GM23338 (cell line): ENCODE data around the gene DCUN1D2. TPM values are rescaled to one million over a fixed set of nuclear protein-coding genes. Genes with fewer than 3 reads are reported as not detected.
A peak's percentile ranks its signal among the peaks of the same experiment; 100 is the strongest.

ENCODE experiments used
- ATAC-seq: fragments of 200-7000 bp; cut with Tn5 transposase; 3 replicates; pipeline ENCODE4 v1.9.1; 2020
- DNase-seq: peaks from one replicate; pipeline ENCODE4 v3.0.0-alpha.2; 2015; ENCODE audit warnings: low spot score
- H2AFZ ChIP-seq: fragments of 200-600 bp; sonication (generic); 2 replicates; pipeline ENCODE4 v1.8.0; 2016; ENCODE audit warnings: antibody characterized with exemption, mild to moderate bottlenecking, moderate library complexity
- H3F3A ChIP-seq: fragments of 200-600 bp; sonication (generic); replicated peaks from 2 replicates; pipeline ENCODE4 v1.8.0; 2017; ENCODE audit warnings: antibody characterized with exemption, mixed run types, low read depth
- H3K27ac ChIP-seq: fragments of 200-600 bp; sonication (generic); 2 replicates; pipeline ENCODE4 v1.6.1; 2016; ENCODE audit warnings: low read depth
- H3K27me3 ChIP-seq: fragments of 200-600 bp; sonication (generic); 2 replicates; pipeline ENCODE4 v1.8.0; 2016; ENCODE audit warnings: mild to moderate bottlenecking, mixed run types, moderate library complexity; ENCODE audit not compliant: insufficient read depth
- H3K36me3 ChIP-seq: fragments of 200-600 bp; sonication (generic); 2 replicates; pipeline ENCODE4 v1.8.0; 2016; ENCODE audit warnings: mild to moderate bottlenecking; ENCODE audit not compliant: insufficient read depth
- H3K4me1 ChIP-seq: fragments of 200-600 bp; sonication (generic); 2 replicates; pipeline ENCODE4 v1.8.0; 2016; ENCODE audit warnings: mild to moderate bottlenecking, moderate library complexity; ENCODE audit not compliant: insufficient read depth
- H3K4me2 ChIP-seq: fragments of 200-600 bp; sonication (generic); 2 replicates; pipeline ENCODE4 v1.7.1; 2017; ENCODE audit warnings: mixed run types
- H3K4me3 ChIP-seq: fragments of 200-600 bp; sonication (generic); 2 replicates; pipeline ENCODE4 v1.6.1; 2016; ENCODE audit warnings: mixed run types
- H3K79me2 ChIP-seq: fragments of 200-600 bp; sonication (generic); replicated peaks from 2 replicates; pipeline ENCODE4 v1.8.0; 2017; ENCODE audit warnings: mild to moderate bottlenecking; ENCODE audit not compliant: insufficient read depth
- H3K9me2 ChIP-seq: fragments of 200-600 bp; sonication (generic); 2 replicates; pipeline ENCODE4 v1.8.0; 2017; ENCODE audit not compliant: insufficient read depth
- H4K20me1 ChIP-seq: fragments of 200-600 bp; sonication (generic); replicated peaks from 2 replicates; pipeline ENCODE4 v1.8.0; 2017; ENCODE audit warnings: mild to moderate bottlenecking; ENCODE audit not compliant: insufficient read depth
- H3K27ac Mint-ChIP-seq: 2 replicates; pipeline ENCODE4 v1.8.0; 2020; ENCODE audit warnings: inconsistent platforms, mild to moderate bottlenecking, moderate library complexity, mixed read lengths
- H3K27me3 Mint-ChIP-seq: 3 replicates; pipeline ENCODE4 v1.8.0; 2022; ENCODE audit warnings: low read depth, mild to moderate bottlenecking, moderate library complexity, mixed read lengths, inconsistent platforms; ENCODE audit not compliant: insufficient read depth, poor library complexity
- H3K36me3 Mint-ChIP-seq: 3 replicates; pipeline ENCODE4 v1.8.0; 2021; ENCODE audit warnings: low read depth, mild to moderate bottlenecking, inconsistent platforms, moderate library complexity, mixed read lengths
- H3K4me1 Mint-ChIP-seq: 3 replicates; pipeline ENCODE4 v1.8.0; 2020; ENCODE audit warnings: mild to moderate bottlenecking, inconsistent platforms, mixed read lengths
- H3K4me3 Mint-ChIP-seq: 3 replicates; pipeline ENCODE4 v1.8.0; 2021; ENCODE audit warnings: moderate library complexity, mild to moderate bottlenecking, inconsistent platforms, mixed read lengths
- H3K9me3 Mint-ChIP-seq: 3 replicates; pipeline ENCODE4 v1.8.0; 2020; ENCODE audit warnings: moderate library complexity, mild to moderate bottlenecking, inconsistent platforms, mixed read lengths
- CREB1 ChIP-seq: fragments of 250-450 bp; sonication (Bioruptor Pico); IDR thresholded peaks from 2 replicates; pipeline ENCODE4 v1.5.0; 2020; ENCODE audit warnings: low read depth, mild to moderate bottlenecking, moderate library complexity
- EZH2 ChIP-seq: fragments of 200-600 bp; sonication (generic); IDR thresholded peaks from one replicate; pipeline ENCODE4 v1.8.0; 2017; ENCODE audit warnings: antibody characterized with exemption, mild to moderate bottlenecking, low read depth; ENCODE audit not compliant: unreplicated experiment
- EZH2phosphoT487 ChIP-seq: fragments of 200-600 bp; sonication (generic); IDR thresholded peaks from one replicate; pipeline ENCODE4 v1.8.1; 2018; ENCODE audit warnings: antibody characterized with exemption; ENCODE audit not compliant: unreplicated experiment
- JUNB ChIP-seq: IDR thresholded peaks from one replicate; pipeline ENCODE4 v1.6.1; 2016; ENCODE audit warnings: antibody characterized with exemption; ENCODE audit not compliant: unreplicated experiment
- NANOG ChIP-seq: IDR thresholded peaks from 2 replicates; pipeline ENCODE4 v1.6.1; 2016; ENCODE audit warnings: antibody characterized with exemption, borderline replicate concordance
- POLR2AphosphoS5 ChIP-seq: IDR thresholded peaks from 2 replicates; pipeline ENCODE4 v1.6.1; 2016; ENCODE audit warnings: antibody characterized with exemption, low read depth
- STAT1 ChIP-seq: IDR thresholded peaks from one replicate; pipeline ENCODE4 v1.6.1; 2016; ENCODE audit warnings: antibody characterized with exemption; ENCODE audit not compliant: unreplicated experiment
- ZNF114 ChIP-seq: fragments of 250-450 bp; sonication (Bioruptor Pico); IDR thresholded peaks from 2 replicates; pipeline ENCODE4 v1.5.0; 2020; ENCODE audit warnings: mild to moderate bottlenecking, moderate library complexity
- ZNF331 ChIP-seq: fragments of 250-450 bp; sonication (Bioruptor Pico); IDR thresholded peaks from 2 replicates; pipeline ENCODE4 v1.5.0; 2020; ENCODE audit warnings: low read depth, mild to moderate bottlenecking, moderate library complexity
- polyA plus RNA-seq: library from polyadenylated mRNA; unstranded; fragments of >200 nt; fragmentation: Nextera tagmentation; extraction: Ambion mirVana; gene quantifications from 2 replicates; pipeline ENCODE4 v1.2.1, GENCODE V29; 2016
- total RNA-seq: library from RNA; depleted of rRNA; stranded (reverse); fragments of >200 nt; shearing (Covaris generic); gene quantifications from 2 replicates; pipeline ENCODE4 v1.2.3, GENCODE V29; 2014
- TF ChIP-seq, protein P1 (sequence below): fragments of 250-450 bp; sonication (Bioruptor Pico); IDR thresholded peaks from 2 replicates; pipeline ENCODE4 v1.5.0; 2020; ENCODE audit warnings: mild to moderate bottlenecking, moderate library complexity
- TF ChIP-seq, protein P2 (sequence below), 2 experiments: fragments of 200-600 bp in 1 of 2; sonication (generic) in 1 of 2; conservative IDR thresholded peaks; 2 replicates each; pipeline versions ENCODE4 v1.5.1 to v1.6.1; 2016 to 2017; ENCODE audit warnings: antibody characterized with exemption in 2 of 2, low read depth in 2 of 2, mild to moderate bottlenecking in 2 of 2, moderate library complexity in 1 of 2
- TF ChIP-seq, protein P3 (sequence below): IDR thresholded peaks from one replicate; pipeline ENCODE4 v1.6.1; 2018; ENCODE audit warnings: antibody characterized with exemption; ENCODE audit not compliant: unreplicated experiment
- TF ChIP-seq, protein P4 (sequence below): IDR thresholded peaks from 2 replicates; pipeline ENCODE4 v1.6.1; 2016; ENCODE audit warnings: antibody characterized with exemption

Gene DCUN1D2
- total and polyA plus RNA-seq, 2 experiments from 2014 or later, result 12.3 to 38.0 TPM

DNA sequence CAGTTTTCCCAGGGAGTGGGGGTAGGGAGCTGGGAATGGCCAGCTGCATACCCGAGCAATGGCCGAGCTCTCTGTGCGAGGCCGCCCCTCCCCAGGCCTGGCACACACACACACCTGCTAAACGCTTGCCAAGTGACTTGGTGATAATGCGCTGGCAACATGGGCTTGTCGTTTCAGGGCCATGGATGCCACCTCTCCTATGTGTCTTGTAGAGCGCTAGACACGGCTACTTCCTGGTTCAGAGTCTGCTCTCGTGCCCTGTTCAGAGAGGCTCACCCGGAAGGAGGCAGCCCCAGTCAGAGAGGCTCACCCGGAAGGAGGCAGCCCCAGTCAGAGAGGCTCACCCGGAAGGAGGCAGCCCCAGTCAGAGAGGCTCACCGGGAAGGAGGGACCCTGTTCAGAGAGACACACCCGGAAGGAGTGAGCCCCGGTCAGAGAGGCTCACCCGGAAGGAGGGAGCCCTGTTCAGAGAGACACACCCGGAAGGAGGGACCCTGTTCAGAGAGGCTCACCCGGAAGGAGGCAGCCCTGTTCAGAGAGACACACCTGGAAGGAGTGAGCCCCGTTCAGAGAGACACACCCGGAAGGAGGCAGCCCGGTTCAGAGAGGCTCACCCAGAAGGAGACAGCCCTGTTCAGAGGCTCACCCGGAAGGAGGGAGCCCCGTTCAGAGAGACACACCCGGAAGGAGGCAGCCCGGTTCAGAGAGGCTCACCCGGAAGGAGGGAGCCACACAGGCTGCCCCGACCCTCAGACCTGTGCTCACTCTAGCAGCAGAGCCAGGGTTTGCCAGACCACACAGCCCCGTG, 41.4 kb downstream of the DCUN1D2 start:
- Mint-ChIP-seq H3K9me3 (no peaks in the 10 kb centered on the region; the same call in 2 of the 3 replicates), H3K4me3 (no peak overlapping the region), H3K36me3 (peaks cover 13% of the 10 kb centered on the region), H3K4me1 (peaks cover 4% of the 10 kb centered on the region; the same call in 1 of the 3 replicates), H3K27me3 (peaks cover 5% of the 10 kb centered on the region), H3K27ac (peak overlapping the region; percentile 75; the same call in 1 of the 2 replicates)
- Histone ChIP-seq H3K9me2 (no peaks in the 10 kb centered on the region), H4K20me1 (no peaks in the 10 kb centered on the region), H3K36me3 (no peaks in the 10 kb centered on the region), H3K4me1 (no peaks in the 10 kb centered on the region), H3K27ac (no peak overlapping the region), H2AFZ (no peak overlapping the region), H3K4me2 (no peak overlapping the region), H3F3A (peaks cover 11% of the 10 kb centered on the region; the same call in 1 of the 2 replicates), H3K4me3 (no peak overlapping the region), H3K79me2 (no peaks in the 10 kb centered on the region), H3K27me3 (no peaks in the 10 kb centered on the region)
- no peak for DNase-seq
- TF ChIP-seq POLR2AphosphoS5 (no peak), NANOG (no peak), EZH2 (no peak), CREB1 (CRISPR knock-in tag) (no peak), STAT1 (no peak), ZNF331 (CRISPR knock-in tag) (no peak), JUNB (no peak), EZH2phosphoT487 (no peak), ZNF114 (CRISPR knock-in tag) (no peak)
- TF ChIP-seq, protein P1, sequence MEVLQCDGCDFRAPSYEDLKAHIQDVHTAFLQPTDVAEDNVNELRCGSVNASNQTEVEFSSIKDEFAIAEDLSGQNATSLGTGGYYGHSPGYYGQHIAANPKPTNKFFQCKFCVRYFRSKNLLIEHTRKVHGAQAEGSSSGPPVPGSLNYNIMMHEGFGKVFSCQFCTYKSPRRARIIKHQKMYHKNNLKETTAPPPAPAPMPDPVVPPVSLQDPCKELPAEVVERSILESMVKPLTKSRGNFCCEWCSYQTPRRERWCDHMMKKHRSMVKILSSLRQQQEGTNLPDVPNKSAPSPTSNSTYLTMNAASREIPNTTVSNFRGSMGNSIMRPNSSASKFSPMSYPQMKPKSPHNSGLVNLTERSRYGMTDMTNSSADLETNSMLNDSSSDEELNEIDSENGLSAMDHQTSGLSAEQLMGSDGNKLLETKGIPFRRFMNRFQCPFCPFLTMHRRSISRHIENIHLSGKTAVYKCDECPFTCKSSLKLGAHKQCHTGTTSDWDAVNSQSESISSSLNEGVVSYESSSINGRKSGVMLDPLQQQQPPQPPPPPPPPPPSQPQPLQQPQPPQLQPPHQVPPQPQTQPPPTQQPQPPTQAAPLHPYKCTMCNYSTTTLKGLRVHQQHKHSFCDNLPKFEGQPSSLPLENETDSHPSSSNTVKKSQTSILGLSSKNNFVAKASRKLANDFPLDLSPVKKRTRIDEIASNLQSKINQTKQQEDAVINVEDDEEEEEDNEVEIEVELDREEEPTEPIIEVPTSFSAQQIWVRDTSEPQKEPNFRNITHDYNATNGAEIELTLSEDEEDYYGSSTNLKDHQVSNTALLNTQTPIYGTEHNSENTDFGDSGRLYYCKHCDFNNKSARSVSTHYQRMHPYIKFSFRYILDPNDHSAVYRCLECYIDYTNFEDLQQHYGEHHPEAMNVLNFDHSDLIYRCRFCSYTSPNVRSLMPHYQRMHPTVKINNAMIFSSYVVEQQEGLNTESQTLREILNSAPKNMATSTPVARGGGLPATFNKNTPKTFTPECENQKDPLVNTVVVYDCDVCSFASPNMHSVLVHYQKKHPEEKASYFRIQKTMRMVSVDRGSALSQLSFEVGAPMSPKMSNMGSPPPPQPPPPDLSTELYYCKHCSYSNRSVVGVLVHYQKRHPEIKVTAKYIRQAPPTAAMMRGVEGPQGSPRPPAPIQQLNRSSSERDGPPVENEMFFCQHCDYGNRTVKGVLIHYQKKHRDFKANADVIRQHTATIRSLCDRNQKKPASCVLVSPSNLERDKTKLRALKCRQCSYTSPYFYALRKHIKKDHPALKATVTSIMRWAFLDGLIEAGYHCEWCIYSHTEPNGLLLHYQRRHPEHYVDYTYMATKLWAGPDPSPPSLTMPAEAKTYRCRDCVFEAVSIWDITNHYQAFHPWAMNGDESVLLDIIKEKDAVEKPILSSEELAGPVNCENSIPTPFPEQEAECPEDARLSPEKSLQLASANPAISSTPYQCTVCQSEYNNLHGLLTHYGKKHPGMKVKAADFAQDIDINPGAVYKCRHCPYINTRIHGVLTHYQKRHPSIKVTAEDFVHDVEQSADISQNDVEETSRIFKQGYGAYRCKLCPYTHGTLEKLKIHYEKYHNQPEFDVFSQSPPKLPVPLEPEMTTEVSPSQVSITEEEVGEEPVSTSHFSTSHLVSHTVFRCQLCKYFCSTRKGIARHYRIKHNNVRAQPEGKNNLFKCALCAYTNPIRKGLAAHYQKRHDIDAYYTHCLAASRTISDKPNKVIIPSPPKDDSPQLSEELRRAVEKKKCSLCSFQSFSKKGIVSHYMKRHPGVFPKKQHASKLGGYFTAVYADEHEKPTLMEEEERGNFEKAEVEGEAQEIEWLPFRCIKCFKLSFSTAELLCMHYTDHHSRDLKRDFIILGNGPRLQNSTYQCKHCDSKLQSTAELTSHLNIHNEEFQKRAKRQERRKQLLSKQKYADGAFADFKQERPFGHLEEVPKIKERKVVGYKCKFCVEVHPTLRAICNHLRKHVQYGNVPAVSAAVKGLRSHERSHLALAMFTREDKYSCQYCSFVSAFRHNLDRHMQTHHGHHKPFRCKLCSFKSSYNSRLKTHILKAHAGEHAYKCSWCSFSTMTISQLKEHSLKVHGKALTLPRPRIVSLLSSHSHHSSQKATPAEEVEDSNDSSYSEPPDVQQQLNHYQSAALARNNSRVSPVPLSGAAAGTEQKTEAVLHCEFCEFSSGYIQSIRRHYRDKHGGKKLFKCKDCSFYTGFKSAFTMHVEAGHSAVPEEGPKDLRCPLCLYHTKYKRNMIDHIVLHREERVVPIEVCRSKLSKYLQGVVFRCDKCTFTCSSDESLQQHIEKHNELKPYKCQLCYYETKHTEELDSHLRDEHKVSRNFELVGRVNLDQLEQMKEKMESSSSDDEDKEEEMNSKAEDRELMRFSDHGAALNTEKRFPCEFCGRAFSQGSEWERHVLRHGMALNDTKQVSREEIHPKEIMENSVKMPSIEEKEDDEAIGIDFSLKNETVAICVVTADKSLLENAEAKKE (CRISPR knock-in tag), result no peak
- TF ChIP-seq, protein P2, sequence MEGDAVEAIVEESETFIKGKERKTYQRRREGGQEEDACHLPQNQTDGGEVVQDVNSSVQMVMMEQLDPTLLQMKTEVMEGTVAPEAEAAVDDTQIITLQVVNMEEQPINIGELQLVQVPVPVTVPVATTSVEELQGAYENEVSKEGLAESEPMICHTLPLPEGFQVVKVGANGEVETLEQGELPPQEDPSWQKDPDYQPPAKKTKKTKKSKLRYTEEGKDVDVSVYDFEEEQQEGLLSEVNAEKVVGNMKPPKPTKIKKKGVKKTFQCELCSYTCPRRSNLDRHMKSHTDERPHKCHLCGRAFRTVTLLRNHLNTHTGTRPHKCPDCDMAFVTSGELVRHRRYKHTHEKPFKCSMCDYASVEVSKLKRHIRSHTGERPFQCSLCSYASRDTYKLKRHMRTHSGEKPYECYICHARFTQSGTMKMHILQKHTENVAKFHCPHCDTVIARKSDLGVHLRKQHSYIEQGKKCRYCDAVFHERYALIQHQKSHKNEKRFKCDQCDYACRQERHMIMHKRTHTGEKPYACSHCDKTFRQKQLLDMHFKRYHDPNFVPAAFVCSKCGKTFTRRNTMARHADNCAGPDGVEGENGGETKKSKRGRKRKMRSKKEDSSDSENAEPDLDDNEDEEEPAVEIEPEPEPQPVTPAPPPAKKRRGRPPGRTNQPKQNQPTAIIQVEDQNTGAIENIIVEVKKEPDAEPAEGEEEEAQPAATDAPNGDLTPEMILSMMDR (conservative IDR thresholded peaks at IDR 0.05; ENCODE audit: low read depth in 2 of 2), result no peak
- TF ChIP-seq, protein P3, sequence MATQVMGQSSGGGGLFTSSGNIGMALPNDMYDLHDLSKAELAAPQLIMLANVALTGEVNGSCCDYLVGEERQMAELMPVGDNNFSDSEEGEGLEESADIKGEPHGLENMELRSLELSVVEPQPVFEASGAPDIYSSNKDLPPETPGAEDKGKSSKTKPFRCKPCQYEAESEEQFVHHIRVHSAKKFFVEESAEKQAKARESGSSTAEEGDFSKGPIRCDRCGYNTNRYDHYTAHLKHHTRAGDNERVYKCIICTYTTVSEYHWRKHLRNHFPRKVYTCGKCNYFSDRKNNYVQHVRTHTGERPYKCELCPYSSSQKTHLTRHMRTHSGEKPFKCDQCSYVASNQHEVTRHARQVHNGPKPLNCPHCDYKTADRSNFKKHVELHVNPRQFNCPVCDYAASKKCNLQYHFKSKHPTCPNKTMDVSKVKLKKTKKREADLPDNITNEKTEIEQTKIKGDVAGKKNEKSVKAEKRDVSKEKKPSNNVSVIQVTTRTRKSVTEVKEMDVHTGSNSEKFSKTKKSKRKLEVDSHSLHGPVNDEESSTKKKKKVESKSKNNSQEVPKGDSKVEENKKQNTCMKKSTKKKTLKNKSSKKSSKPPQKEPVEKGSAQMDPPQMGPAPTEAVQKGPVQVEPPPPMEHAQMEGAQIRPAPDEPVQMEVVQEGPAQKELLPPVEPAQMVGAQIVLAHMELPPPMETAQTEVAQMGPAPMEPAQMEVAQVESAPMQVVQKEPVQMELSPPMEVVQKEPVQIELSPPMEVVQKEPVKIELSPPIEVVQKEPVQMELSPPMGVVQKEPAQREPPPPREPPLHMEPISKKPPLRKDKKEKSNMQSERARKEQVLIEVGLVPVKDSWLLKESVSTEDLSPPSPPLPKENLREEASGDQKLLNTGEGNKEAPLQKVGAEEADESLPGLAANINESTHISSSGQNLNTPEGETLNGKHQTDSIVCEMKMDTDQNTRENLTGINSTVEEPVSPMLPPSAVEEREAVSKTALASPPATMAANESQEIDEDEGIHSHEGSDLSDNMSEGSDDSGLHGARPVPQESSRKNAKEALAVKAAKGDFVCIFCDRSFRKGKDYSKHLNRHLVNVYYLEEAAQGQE, result no peak
- TF ChIP-seq, protein P4, sequence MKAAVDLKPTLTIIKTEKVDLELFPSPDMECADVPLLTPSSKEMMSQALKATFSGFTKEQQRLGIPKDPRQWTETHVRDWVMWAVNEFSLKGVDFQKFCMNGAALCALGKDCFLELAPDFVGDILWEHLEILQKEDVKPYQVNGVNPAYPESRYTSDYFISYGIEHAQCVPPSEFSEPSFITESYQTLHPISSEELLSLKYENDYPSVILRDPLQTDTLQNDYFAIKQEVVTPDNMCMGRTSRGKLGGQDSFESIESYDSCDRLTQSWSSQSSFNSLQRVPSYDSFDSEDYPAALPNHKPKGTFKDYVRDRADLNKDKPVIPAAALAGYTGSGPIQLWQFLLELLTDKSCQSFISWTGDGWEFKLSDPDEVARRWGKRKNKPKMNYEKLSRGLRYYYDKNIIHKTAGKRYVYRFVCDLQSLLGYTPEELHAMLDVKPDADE, result no peak
- ATAC-seq, result no peak; the same call in 2 of the 3 replicates
